GM12878 (cell line): ENCODE results near the gene FOLR2. TPM values are rescaled to one million over a fixed set of nuclear protein-coding genes. Genes with fewer than 3 reads are reported as not detected.

Source experiments
- ATAC-seq: fragments of 200-7000 bp; cut with Tn5 transposase; 3 replicates; pipeline ENCODE4 v1.9.1; 2020; ENCODE audit warnings: mild to moderate bottlenecking, moderate library complexity
- BruUV-seq: library from RNA; stranded (reverse); fragments of 400-500 nt; replicated peaks from 2 replicates; lab custom pipeline; 2021; lab: Mats Ljungman, UMichigan
- CTCF ChIA-PET: fragments of 300-600 bp; sonication (Branson Sonifier 250); formaldehyde crosslinking; extraction: SDS; loops from one replicate; lab custom pipeline; 2021; ENCODE audit warnings: inconsistent platforms; lab: Yijun Ruan, JAX
- POLR2A ChIA-PET: fragments of 350-600 bp; formaldehyde crosslinking; extraction: SDS; loops from one replicate; lab custom pipeline; 2021; ENCODE audit warnings: inconsistent platforms; lab: Charles Lee
- RAD21 ChIA-PET: fragments of 300-600 bp; sonication (Branson Sonifier 250); formaldehyde crosslinking; loops from one replicate; lab custom pipeline; 2023; ENCODE audit warnings: antibody characterized with exemption; ENCODE audit not compliant: unreplicated experiment; lab: Charles Lee
- SMC1A ChIA-PET: fragments of 300-600 bp; sonication (Branson Sonifier 250); formaldehyde crosslinking; loops from one replicate; lab custom pipeline; 2023; ENCODE audit not compliant: unreplicated experiment, uncharacterized antibody; lab: Charles Lee
- DNase-seq: peaks from one replicate; pipeline ENCODE4 v3.0.0-alpha.2; 2011; ENCODE audit warnings: low read depth, low spot score
- FAIRE-seq: peaks from 3 replicates; lab custom pipeline; 2011; peaks lifted over from hg19 to GRCh38; lab: Jason Lieb, UNC
- H2AFZ ChIP-seq: 2 replicates; pipeline ENCODE4 v1.6.0; 2011; ENCODE audit warnings: low read depth, low read length, control low read depth; ENCODE audit not compliant: control insufficient read depth
- H3K27ac ChIP-seq: 2 replicates; pipeline ENCODE4 v1.5.1; 2011; ENCODE audit warnings: control low read depth; ENCODE audit not compliant: control insufficient read depth, insufficient read depth
- H3K27me3 ChIP-seq, 2 experiments: replicated peaks in 1 of 2; 2 replicates each; pipeline versions ENCODE4 v1.6.0 to v1.6.1; 2011; ENCODE audit warnings: low read length in 1 of 2; ENCODE audit not compliant: control insufficient read depth in 2 of 2, insufficient read depth in 2 of 2
- H3K36me3 ChIP-seq, 2 experiments: 2 replicates each; pipeline ENCODE4 v1.5.1; 2011; ENCODE audit warnings: low read length in 1 of 2; ENCODE audit not compliant: control insufficient read depth in 2 of 2, insufficient read depth in 2 of 2
- H3K4me1 ChIP-seq: 2 replicates; pipeline ENCODE4 v1.6.1; 2011; ENCODE audit warnings: mild to moderate bottlenecking, low read length, moderate library complexity, mixed read lengths; ENCODE audit not compliant: control insufficient read depth, insufficient read depth
- H3K4me2 ChIP-seq: 2 replicates; pipeline ENCODE4 v1.6.0; 2011; ENCODE audit warnings: control low read depth; ENCODE audit not compliant: control insufficient read depth, insufficient read depth
- H3K4me3 ChIP-seq: fragments of 200-600 bp; sonication (generic); 2 replicates; pipeline ENCODE4 v1.5.1; 2016
- H3K79me2 ChIP-seq: 2 replicates; pipeline ENCODE4 v1.6.0; 2011; ENCODE audit warnings: low read length; ENCODE audit not compliant: control insufficient read depth, insufficient read depth
- H3K9ac ChIP-seq: 2 replicates; pipeline ENCODE4 v1.8.0; 2011; ENCODE audit warnings: low read length, control low read depth, mixed read lengths; ENCODE audit not compliant: control insufficient read depth, insufficient read depth
- H3K9me3 ChIP-seq: replicated peaks from 3 replicates; pipeline ENCODE4 v1.5.1; 2011; ENCODE audit warnings: mild to moderate bottlenecking, low read length; ENCODE audit not compliant: control insufficient read depth, insufficient read depth
- H4K20me1 ChIP-seq: 2 replicates; pipeline ENCODE4 v1.6.0; 2011; ENCODE audit not compliant: control insufficient read depth, insufficient read depth
- CHD4 ChIP-seq: fragments of 200-600 bp; sonication (generic); IDR thresholded peaks from 2 replicates; pipeline ENCODE4 v1.6.1; 2016; ENCODE audit warnings: mild to moderate bottlenecking
- EZH2 ChIP-seq: IDR thresholded peaks from 2 replicates; pipeline ENCODE4 v1.6.1; 2012; ENCODE audit warnings: low read depth, mild to moderate bottlenecking, control low read depth, inconsistent platforms, low read length, borderline replicate concordance; ENCODE audit not compliant: control insufficient read depth
- FOXK2 ChIP-seq: fragments of 450-650 bp; IDR thresholded peaks from 2 replicates; pipeline ENCODE4 v1.6.1; 2017; ENCODE audit warnings: mild to moderate bottlenecking, moderate library complexity
- KDM1A ChIP-seq: fragments of 200-600 bp; sonication (generic); IDR thresholded peaks from 2 replicates; pipeline ENCODE4 v1.6.1; 2016; ENCODE audit warnings: borderline replicate concordance
- MEF2A ChIP-seq: IDR thresholded peaks from 2 replicates; pipeline ENCODE4 v1.6.1; 2011; ENCODE audit warnings: low read depth, mild to moderate bottlenecking, low read length, moderate library complexity; ENCODE audit not compliant: insufficient read depth
- PAX5 ChIP-seq: IDR thresholded peaks from 2 replicates; pipeline ENCODE4 v1.6.1; 2011; ENCODE audit warnings: low read depth, low read length, borderline replicate concordance
- PML ChIP-seq: IDR thresholded peaks from 2 replicates; pipeline ENCODE4 v1.6.1; 2012; ENCODE audit warnings: low read length, inconsistent platforms
- RBBP5 ChIP-seq: fragments of 200-600 bp; sonication (generic); conservative IDR thresholded peaks from 2 replicates; pipeline ENCODE4 v1.6.1; 2016
- RELA ChIP-seq: fragments of 450-650 bp; IDR thresholded peaks from 2 replicates; pipeline ENCODE4 v1.8.0; 2014; ENCODE audit warnings: borderline replicate concordance; ENCODE audit not compliant: partially characterized antibody
- SP1 ChIP-seq: IDR thresholded peaks from one replicate; pipeline ENCODE4 v1.6.1; 2011; ENCODE audit warnings: low read depth, low read length
- STAT3 ChIP-seq: IDR thresholded peaks from 2 replicates; pipeline ENCODE4 v1.6.1; 2011; ENCODE audit warnings: low read depth, low read length, improper control_type of control experiment
- ZNF207 ChIP-seq: fragments of 450-650 bp; IDR thresholded peaks from 2 replicates; pipeline ENCODE4 v1.6.1; 2014; ENCODE audit warnings: antibody characterized with exemption, mild to moderate bottlenecking, borderline replicate concordance
- ZNF217 ChIP-seq: fragments of 450-650 bp; IDR thresholded peaks from 2 replicates; pipeline ENCODE4 v1.6.1; 2017; ENCODE audit warnings: antibody characterized with exemption, mild to moderate bottlenecking
- ZNF274 ChIP-seq: IDR thresholded peaks from one replicate; pipeline ENCODE4 v1.8.0; 2011; ENCODE audit not compliant: insufficient read length, insufficient read depth
- WGBS: methylation state at CpG from one replicate; pipeline ENCODE4 v1.1.6; 2016; ENCODE audit warnings: low lambda C conversion rate; ENCODE audit not compliant: insufficient replicate concordance, insufficient coverage; ENCODE audit errors: missing lambda C conversion rate; 5-methylcytosine and 5-hydroxymethylcytosine counted together
- in situ Hi-C: fragments of 300-500 bp; cut with MboI; formaldehyde crosslinking; loops from 9 replicates; pipeline ENCODE4 v1.14.3; 2018; ENCODE audit warnings: mixed read lengths
- intact Hi-C: fragments of 100-400 bp; cut with micrococcal nuclease; formaldehyde crosslinking; loops from one replicate; pipeline ENCODE4 v1.14.2; 2022; ENCODE audit not compliant: unreplicated experiment
- polyA plus RNA-seq, 11 experiments: library from polyadenylated mRNA; depleted of rRNA in 4 of 11; unstranded in 6 of 11; stranded (reverse) in 5 of 11; fragments of >200 nt; fragmentation: Nextera tagmentation in 4 of 11; fragmentation: Illumina TruSeq in 1 of 11; extraction: Ambion mirVana in 4 of 11; extraction: Trizol in 1 of 11; gene quantifications; 1 replicate in 1 of 11; 2 replicates in 10 of 11; pipeline versions ENCODE4 v1.2.1 to v1.2.3, GENCODE V29; 2011 to 2016; ENCODE audit warnings: inconsistent platforms in 2 of 11, missing spikeins in 2 of 11, low read depth in 1 of 11
- total RNA-seq, 4 experiments: library from RNA; depleted of rRNA in 3 of 4; stranded (reverse); fragments of >200 nt in 3 of 4; fragmentation: Illumina TruSeq in 1 of 4; extraction: Trizol in 1 of 4; gene quantifications; 2 replicates each; pipeline versions ENCODE4 v1.2.1 to v1.2.3, GENCODE V29; 2013 to 2021
- TF ChIP-seq, protein P1 (sequence below): fragments of 450-650 bp; IDR thresholded peaks from 2 replicates; pipeline ENCODE4 v1.6.1; 2017; ENCODE audit warnings: borderline replicate concordance

FOLR2 gene
- total and polyA plus RNA-seq, 10 of the 15 experiments (the other 5 are each of a cell fraction or from before 2014, with no cell fraction given) = 0.10 to 11.1 (median 1.9) TPM

DNA sequence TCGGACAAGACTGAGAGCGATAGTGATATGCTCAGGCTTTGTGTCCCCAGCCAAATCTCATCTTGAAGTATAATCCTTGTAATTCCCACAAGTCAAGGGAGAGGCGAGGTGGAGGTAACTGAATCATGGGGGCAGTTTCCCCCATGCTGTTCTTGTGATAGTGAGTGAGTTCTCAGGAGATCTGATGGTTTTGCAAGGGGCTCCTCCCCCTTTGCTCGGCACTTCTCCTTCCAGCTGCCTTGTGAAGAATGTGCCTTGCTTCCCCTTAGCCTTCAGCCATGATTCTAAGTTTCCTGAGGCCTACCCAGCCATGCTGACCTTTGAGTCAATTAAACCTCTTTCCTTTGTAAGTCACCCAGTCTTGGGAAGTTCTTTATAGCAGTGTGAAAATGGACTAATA is 7.5 kb upstream of the FOLR2 start:
- POLR2A ChIA-PET = interaction anchor here (1.2 kb wide), 1 partner anchor 13 kb away, joined by 7 read pairs; no protein-coding TSS in a partner anchor
- Histone ChIP-seq H2AFZ (no peak overlapping the region), H3K4me1 (peaks cover 2% of the 10 kb centered on the region; the same call in 1 of the 2 replicates), H3K9ac (no peak overlapping the region), H3K27ac (no peak overlapping the region), H4K20me1 (no peaks in the 10 kb centered on the region), H3K4me3 (no peak overlapping the region), H3K4me2 (no peak overlapping the region), H3K9me3 (peaks cover 2% of the 10 kb centered on the region), H3K27me3 (no peaks in the 10 kb centered on the region), H3K36me3 (no peaks in the 10 kb centered on the region), H3K79me2 (no peaks in the 10 kb centered on the region)
- BruUV-seq = no TSS peak
- intact Hi-C loops = no loop called here
- ATAC-seq (no peak), DNase-seq (no peak), FAIRE-seq (no peak)
- in situ Hi-C loops = no loop called here
- WGBS = 49% methylated on average over 4 of the region's 4 CpGs
- RAD21 ChIA-PET = no interaction called here
- CTCF ChIA-PET = interaction anchor here (1.3 kb wide), 1 partner anchor 58 kb away, joined by 4 read pairs; no protein-coding TSS in a partner anchor
- SMC1A ChIA-PET = interaction anchor here (0.9 kb wide), 1 partner anchor 26 kb away, joined by 4 read pairs; no protein-coding TSS in a partner anchor
- no peak for TF ChIP-seq RELA
- TF ChIP-seq, protein P1, sequence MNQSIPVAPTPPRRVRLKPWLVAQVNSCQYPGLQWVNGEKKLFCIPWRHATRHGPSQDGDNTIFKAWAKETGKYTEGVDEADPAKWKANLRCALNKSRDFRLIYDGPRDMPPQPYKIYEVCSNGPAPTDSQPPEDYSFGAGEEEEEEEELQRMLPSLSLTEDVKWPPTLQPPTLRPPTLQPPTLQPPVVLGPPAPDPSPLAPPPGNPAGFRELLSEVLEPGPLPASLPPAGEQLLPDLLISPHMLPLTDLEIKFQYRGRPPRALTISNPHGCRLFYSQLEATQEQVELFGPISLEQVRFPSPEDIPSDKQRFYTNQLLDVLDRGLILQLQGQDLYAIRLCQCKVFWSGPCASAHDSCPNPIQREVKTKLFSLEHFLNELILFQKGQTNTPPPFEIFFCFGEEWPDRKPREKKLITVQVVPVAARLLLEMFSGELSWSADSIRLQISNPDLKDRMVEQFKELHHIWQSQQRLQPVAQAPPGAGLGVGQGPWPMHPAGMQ = no peak
- TF ChIP-seq ZNF274 = no peak
- no peak for TF ChIP-seq FOXK2
- TF ChIP-seq STAT3 = no peak
- no peak for TF ChIP-seq MEF2A
- no peak for TF ChIP-seq ZNF217
- TF ChIP-seq KDM1A = no peak
- no peak for TF ChIP-seq RBBP5
- TF ChIP-seq PAX5 = no peak
- TF ChIP-seq PML = no peak
- no peak for TF ChIP-seq SP1
- no peak for TF ChIP-seq CHD4
- TF ChIP-seq EZH2 = no peak
- TF ChIP-seq ZNF207 = no peak
